Osteocyte (in vitro differentiated cells): ENCODE results near the gene TNS3. TPM values are rescaled to one million over a fixed set of nuclear protein-coding genes. Genes with fewer than 3 reads are reported as not detected.

Experiments
- DNase-seq: peaks from one replicate; pipeline ENCODE4 v3.0.0; 2021; ENCODE audit warnings: mixed read lengths; ENCODE audit not compliant: unreplicated experiment; ENCODE audit errors: extremely low spot score
- H3K27ac Mint-ChIP-seq: one replicate; pipeline ENCODE4 v1.8.0; 2021; ENCODE audit warnings: mild to moderate bottlenecking, mixed read lengths; ENCODE audit not compliant: unreplicated experiment
- H3K27me3 Mint-ChIP-seq: one replicate; pipeline ENCODE4 v1.8.0; 2021; ENCODE audit warnings: mixed read lengths; ENCODE audit not compliant: unreplicated experiment
- H3K36me3 Mint-ChIP-seq: one replicate; pipeline ENCODE4 v1.8.0; 2021; ENCODE audit warnings: mixed read lengths; ENCODE audit not compliant: unreplicated experiment
- H3K4me1 Mint-ChIP-seq: one replicate; pipeline ENCODE4 v1.8.0; 2021; ENCODE audit warnings: mixed read lengths; ENCODE audit not compliant: unreplicated experiment
- H3K4me3 Mint-ChIP-seq: one replicate; pipeline ENCODE4 v1.8.0; 2021; ENCODE audit warnings: mild to moderate bottlenecking, moderate library complexity, mixed read lengths; ENCODE audit not compliant: unreplicated experiment
- H3K9me3 Mint-ChIP-seq: one replicate; pipeline ENCODE4 v1.8.0; 2021; ENCODE audit warnings: mixed read lengths; ENCODE audit not compliant: unreplicated experiment
- CTCF ChIP-seq: fragments of 200-600 bp; sonication (generic); IDR thresholded peaks from 2 replicates; pipeline ENCODE4 v1.5.0; 2021; ENCODE audit warnings: antibody characterized with exemption, mild to moderate bottlenecking, moderate library complexity
- total RNA-seq: library from RNA; stranded (reverse); gene quantifications from 2 replicates; pipeline ENCODE4 v1.2.1, GENCODE V29; 2021

TNS3 gene
- total RNA-seq, 1 donor from 2014 or later: 93.8 TPM

- no peak for DNase-seq
- H3K36me3 Mint-ChIP-seq: peaks cover 52% of the 10 kb centered on the region
- TF ChIP-seq CTCF: no peak
- no peaks in the 10 kb centered on the region for H3K9me3 Mint-ChIP-seq
- H3K4me3 Mint-ChIP-seq: no peak overlapping the region
- no peak overlapping the region for H3K27ac Mint-ChIP-seq
- no peaks in the 10 kb centered on the region for H3K27me3 Mint-ChIP-seq
- no peaks in the 10 kb centered on the region for H3K4me1 Mint-ChIP-seq
These were observed 188.5 kb downstream of the TNS3 start for GRCh38 chr7:47393406-47393805.

GRCh38 chr7:47392241-47392759, 189.6 kb downstream of the TNS3 start:
- Mint-ChIP-seq H3K4me1 (no peaks in the 10 kb centered on the region), H3K9me3 (no peaks in the 10 kb centered on the region), H3K36me3 (peaks cover 49% of the 10 kb centered on the region), H3K27me3 (no peaks in the 10 kb centered on the region), H3K27ac (no peak overlapping the region), H3K4me3 (no peak overlapping the region)
- DNase-seq: no peak
- TF ChIP-seq CTCF: no peak

GRCh38 chr7:47391726-47392125, 190.2 kb downstream of the TNS3 start:
- Mint-ChIP-seq H3K4me3 (no peak overlapping the region), H3K4me1 (no peaks in the 10 kb centered on the region), H3K27me3 (no peaks in the 10 kb centered on the region), H3K36me3 (peaks cover 53% of the 10 kb centered on the region), H3K27ac (no peak overlapping the region), H3K9me3 (no peaks in the 10 kb centered on the region)
- TF ChIP-seq CTCF: no peak
- DNase-seq: no peak

- Mint-ChIP-seq H3K27me3 (no peaks in the 10 kb centered on the region), H3K4me1 (no peaks in the 10 kb centered on the region), H3K9me3 (no peaks in the 10 kb centered on the region), H3K4me3 (no peak overlapping the region), H3K36me3 (peaks cover 49% of the 10 kb centered on the region), H3K27ac (no peak overlapping the region)
- no peak for DNase-seq
- no peak for TF ChIP-seq CTCF
These were observed 191.0 kb downstream of the TNS3 start for GRCh38 chr7:47390914-47391313.

- H3K4me1 Mint-ChIP-seq: no peaks in the 10 kb centered on the region
- DNase-seq: no peak
- no peak overlapping the region for H3K4me3 Mint-ChIP-seq
- H3K27me3 Mint-ChIP-seq: no peaks in the 10 kb centered on the region
- peaks cover 49% of the 10 kb centered on the region for H3K36me3 Mint-ChIP-seq
- no peaks in the 10 kb centered on the region for H3K9me3 Mint-ChIP-seq
- no peak overlapping the region for H3K27ac Mint-ChIP-seq
- TF ChIP-seq CTCF: no peak
These were observed 191.8 kb downstream of the TNS3 start for GRCh38 chr7:47389923-47390630.
